ENCODE data around the gene NCBP2.

DNA sequence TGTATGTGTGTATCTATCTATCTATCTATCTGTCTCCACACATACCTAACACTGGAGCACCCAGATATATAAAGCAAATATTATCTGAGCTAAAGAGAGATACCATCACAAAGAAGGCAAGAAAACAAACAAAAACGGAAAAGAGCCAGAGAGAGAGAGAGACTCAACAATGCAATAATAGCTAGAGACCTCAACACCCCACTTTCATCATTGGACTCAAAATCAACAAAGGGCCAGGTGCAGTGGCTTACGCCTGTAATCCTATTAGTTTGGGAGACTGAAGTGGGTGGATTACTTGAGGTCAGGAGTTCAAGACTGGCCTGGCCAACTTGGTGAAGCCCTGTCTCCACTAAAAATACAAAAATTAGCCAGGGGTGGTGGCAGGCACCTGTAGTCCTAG, 23.4 kb downstream of the NCBP2 start:
- TF ChIP-seq ZC3H10 (CRISPR knock-in tag; IDR thresholded peaks at IDR 0.05) = no peak
- TF ChIP-seq, protein P1, sequence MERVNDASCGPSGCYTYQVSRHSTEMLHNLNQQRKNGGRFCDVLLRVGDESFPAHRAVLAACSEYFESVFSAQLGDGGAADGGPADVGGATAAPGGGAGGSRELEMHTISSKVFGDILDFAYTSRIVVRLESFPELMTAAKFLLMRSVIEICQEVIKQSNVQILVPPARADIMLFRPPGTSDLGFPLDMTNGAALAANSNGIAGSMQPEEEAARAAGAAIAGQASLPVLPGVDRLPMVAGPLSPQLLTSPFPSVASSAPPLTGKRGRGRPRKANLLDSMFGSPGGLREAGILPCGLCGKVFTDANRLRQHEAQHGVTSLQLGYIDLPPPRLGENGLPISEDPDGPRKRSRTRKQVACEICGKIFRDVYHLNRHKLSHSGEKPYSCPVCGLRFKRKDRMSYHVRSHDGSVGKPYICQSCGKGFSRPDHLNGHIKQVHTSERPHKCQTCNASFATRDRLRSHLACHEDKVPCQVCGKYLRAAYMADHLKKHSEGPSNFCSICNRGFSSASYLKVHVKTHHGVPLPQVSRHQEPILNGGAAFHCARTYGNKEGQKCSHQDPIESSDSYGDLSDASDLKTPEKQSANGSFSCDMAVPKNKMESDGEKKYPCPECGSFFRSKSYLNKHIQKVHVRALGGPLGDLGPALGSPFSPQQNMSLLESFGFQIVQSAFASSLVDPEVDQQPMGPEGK (CRISPR knock-in tag; IDR thresholded peaks at IDR 0.05; ENCODE audit: borderline replicate concordance) = no peak
- TF ChIP-seq ZFP3 (CRISPR knock-in tag; IDR thresholded peaks at IDR 0.05) = no peak
- TF ChIP-seq TCF4 (CRISPR knock-in tag; IDR thresholded peaks at IDR 0.05; ENCODE audit: borderline replicate concordance) = no peak
- TF ChIP-seq ARNTL (CRISPR knock-in tag; IDR thresholded peaks at IDR 0.05; ENCODE audit: borderline replicate concordance, low read depth) = no peak
- TF ChIP-seq RARB (CRISPR knock-in tag; IDR thresholded peaks at IDR 0.05) = no peak
- TF ChIP-seq BACH2 (CRISPR knock-in tag; IDR thresholded peaks at IDR 0.05; ENCODE audit: borderline replicate concordance) = no peak
- TF ChIP-seq, protein P2, sequence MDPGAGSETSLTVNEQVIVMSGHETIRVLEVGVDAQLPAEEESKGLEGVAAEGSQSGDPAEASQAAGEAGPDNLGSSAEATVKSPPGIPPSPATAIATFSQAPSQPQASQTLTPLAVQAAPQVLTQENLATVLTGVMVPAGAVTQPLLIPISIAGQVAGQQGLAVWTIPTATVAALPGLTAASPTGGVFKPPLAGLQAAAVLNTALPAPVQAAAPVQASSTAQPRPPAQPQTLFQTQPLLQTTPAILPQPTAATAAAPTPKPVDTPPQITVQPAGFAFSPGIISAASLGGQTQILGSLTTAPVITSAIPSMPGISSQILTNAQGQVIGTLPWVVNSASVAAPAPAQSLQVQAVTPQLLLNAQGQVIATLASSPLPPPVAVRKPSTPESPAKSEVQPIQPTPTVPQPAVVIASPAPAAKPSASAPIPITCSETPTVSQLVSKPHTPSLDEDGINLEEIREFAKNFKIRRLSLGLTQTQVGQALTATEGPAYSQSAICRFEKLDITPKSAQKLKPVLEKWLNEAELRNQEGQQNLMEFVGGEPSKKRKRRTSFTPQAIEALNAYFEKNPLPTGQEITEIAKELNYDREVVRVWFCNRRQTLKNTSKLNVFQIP (CRISPR knock-in tag; IDR thresholded peaks at IDR 0.05; ENCODE audit: borderline replicate concordance, low read depth) = no peak
- TF ChIP-seq, protein P3, sequence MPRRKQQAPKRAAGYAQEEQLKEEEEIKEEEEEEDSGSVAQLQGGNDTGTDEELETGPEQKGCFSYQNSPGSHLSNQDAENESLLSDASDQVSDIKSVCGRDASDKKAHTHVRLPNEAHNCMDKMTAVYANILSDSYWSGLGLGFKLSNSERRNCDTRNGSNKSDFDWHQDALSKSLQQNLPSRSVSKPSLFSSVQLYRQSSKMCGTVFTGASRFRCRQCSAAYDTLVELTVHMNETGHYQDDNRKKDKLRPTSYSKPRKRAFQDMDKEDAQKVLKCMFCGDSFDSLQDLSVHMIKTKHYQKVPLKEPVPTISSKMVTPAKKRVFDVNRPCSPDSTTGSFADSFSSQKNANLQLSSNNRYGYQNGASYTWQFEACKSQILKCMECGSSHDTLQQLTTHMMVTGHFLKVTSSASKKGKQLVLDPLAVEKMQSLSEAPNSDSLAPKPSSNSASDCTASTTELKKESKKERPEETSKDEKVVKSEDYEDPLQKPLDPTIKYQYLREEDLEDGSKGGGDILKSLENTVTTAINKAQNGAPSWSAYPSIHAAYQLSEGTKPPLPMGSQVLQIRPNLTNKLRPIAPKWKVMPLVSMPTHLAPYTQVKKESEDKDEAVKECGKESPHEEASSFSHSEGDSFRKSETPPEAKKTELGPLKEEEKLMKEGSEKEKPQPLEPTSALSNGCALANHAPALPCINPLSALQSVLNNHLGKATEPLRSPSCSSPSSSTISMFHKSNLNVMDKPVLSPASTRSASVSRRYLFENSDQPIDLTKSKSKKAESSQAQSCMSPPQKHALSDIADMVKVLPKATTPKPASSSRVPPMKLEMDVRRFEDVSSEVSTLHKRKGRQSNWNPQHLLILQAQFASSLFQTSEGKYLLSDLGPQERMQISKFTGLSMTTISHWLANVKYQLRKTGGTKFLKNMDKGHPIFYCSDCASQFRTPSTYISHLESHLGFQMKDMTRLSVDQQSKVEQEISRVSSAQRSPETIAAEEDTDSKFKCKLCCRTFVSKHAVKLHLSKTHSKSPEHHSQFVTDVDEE (CRISPR knock-in tag; IDR thresholded peaks at IDR 0.05) = no peak
- TF ChIP-seq, protein P4, sequence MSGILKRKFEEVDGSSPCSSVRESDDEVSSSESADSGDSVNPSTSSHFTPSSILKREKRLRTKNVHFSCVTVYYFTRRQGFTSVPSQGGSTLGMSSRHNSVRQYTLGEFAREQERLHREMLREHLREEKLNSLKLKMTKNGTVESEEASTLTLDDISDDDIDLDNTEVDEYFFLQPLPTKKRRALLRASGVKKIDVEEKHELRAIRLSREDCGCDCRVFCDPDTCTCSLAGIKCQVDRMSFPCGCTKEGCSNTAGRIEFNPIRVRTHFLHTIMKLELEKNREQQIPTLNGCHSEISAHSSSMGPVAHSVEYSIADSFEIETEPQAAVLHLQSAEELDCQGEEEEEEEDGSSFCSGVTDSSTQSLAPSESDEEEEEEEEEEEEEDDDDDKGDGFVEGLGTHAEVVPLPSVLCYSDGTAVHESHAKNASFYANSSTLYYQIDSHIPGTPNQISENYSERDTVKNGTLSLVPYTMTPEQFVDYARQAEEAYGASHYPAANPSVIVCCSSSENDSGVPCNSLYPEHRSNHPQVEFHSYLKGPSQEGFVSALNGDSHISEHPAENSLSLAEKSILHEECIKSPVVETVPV (CRISPR knock-in tag; IDR thresholded peaks at IDR 0.05) = no peak
- no peak for TF ChIP-seq TOX (CRISPR knock-in tag; IDR thresholded peaks at IDR 0.05; ENCODE audit: borderline replicate concordance)
- TF ChIP-seq ESRRG (CRISPR knock-in tag; IDR thresholded peaks at IDR 0.05) = no peak
